Fibroblast of lung (primary cell): ENCODE results near the gene INF2. TPM values are rescaled to one million over a fixed set of nuclear protein-coding genes. Genes with fewer than 3 reads are reported as not detected.

Source experiments
- DNase-seq, 2 donors: peaks; one replicate each; pipeline versions ENCODE4 v3.0.0 to v3.0.0-alpha.2; 2010; ENCODE audit warnings: low read depth in 2 of 2
- H2AFZ ChIP-seq: 2 replicates; pipeline ENCODE4 v1.5.1; 2012; ENCODE audit warnings: low read length, control low read depth, inconsistent platforms
- H3K27ac ChIP-seq: 2 replicates; pipeline ENCODE4 v1.5.1; 2011; ENCODE audit warnings: low read length, control low read depth; ENCODE audit not compliant: insufficient read depth
- H3K27me3 ChIP-seq: 2 replicates; pipeline ENCODE4 v1.5.1; 2011; ENCODE audit warnings: mild to moderate bottlenecking, low read length; ENCODE audit not compliant: control insufficient read depth, insufficient read depth
- H3K36me3 ChIP-seq: 2 replicates; pipeline ENCODE4 v1.5.1; 2011; ENCODE audit warnings: low read length; ENCODE audit not compliant: control insufficient read depth, insufficient read depth
- H3K4me1 ChIP-seq: 2 replicates; pipeline ENCODE4 v1.5.1; 2011; ENCODE audit warnings: low read length; ENCODE audit not compliant: control insufficient read depth, insufficient read depth; ENCODE audit errors: extremely low read depth
- H3K4me2 ChIP-seq: 2 replicates; pipeline ENCODE4 v1.5.1; 2011; ENCODE audit warnings: low read length, control low read depth; ENCODE audit not compliant: insufficient read depth; ENCODE audit errors: extremely low read depth
- H3K4me3 ChIP-seq, 4 experiments: fragments of 200-600 bp in 1 of 4; sonication (generic) in 1 of 4; replicated peaks in 1 of 4; 2 replicates each; pipeline ENCODE4 v1.5.1; 2011 to 2016; ENCODE audit warnings: low read length in 4 of 4, low read depth in 3 of 4, mild to moderate bottlenecking in 3 of 4, control low read depth in 2 of 4, inconsistent platforms in 1 of 4, mixed read lengths in 1 of 4; ENCODE audit not compliant: insufficient read depth in 1 of 4; ENCODE audit errors: control extremely low read depth in 1 of 4
- H3K79me2 ChIP-seq: 2 replicates; pipeline ENCODE4 v1.5.1; 2012; ENCODE audit warnings: mild to moderate bottlenecking, low read length, inconsistent platforms; ENCODE audit not compliant: control insufficient read depth, insufficient read depth
- H3K9ac ChIP-seq: 2 replicates; pipeline ENCODE4 v1.5.1; 2011; ENCODE audit warnings: mild to moderate bottlenecking, low read length, control low read depth; ENCODE audit not compliant: insufficient read depth
- H3K9me3 ChIP-seq: 2 replicates; pipeline ENCODE4 v1.5.1; 2012; ENCODE audit warnings: low read depth, low read length; ENCODE audit not compliant: control insufficient read depth, insufficient read depth
- H4K20me1 ChIP-seq: 2 replicates; pipeline ENCODE4 v1.5.1; 2011; ENCODE audit warnings: low read length; ENCODE audit not compliant: control insufficient read depth, insufficient read depth; ENCODE audit errors: extremely low read depth
- EZH2 ChIP-seq: IDR thresholded peaks from 2 replicates; pipeline ENCODE4 v1.5.1; 2012; ENCODE audit warnings: low read length, control low read depth, mild to moderate bottlenecking; ENCODE audit errors: missing control alignments
- polyA plus RNA-seq, 2 donors: library from polyadenylated mRNA; depleted of rRNA in 1 of 2; stranded (reverse) in 1 of 2; unstranded in 1 of 2; fragments of >200 nt; gene quantifications; 2 replicates each; pipeline ENCODE4 v1.2.1, GENCODE V29; 2011 to 2012; ENCODE audit warnings: missing spikeins in 1 of 2
- total RNA-seq: library from RNA; depleted of rRNA; stranded (reverse); fragments of >200 nt; gene quantifications from 2 replicates; pipeline ENCODE4 v1.2.1, GENCODE V29; 2014
- TF ChIP-seq, protein P1 (sequence below), 2 donors: IDR thresholded peaks in 1 of 2; conservative IDR thresholded peaks in 1 of 2; 1 replicate in 1 of 2; 2 replicates in 1 of 2; pipeline ENCODE4 v1.5.1; 2011 to 2012; ENCODE audit warnings: low read length in 2 of 2, control low read depth in 1 of 2, inconsistent platforms in 1 of 2, low read depth in 1 of 2, mild to moderate bottlenecking in 1 of 2

INF2 gene
- total and polyA plus RNA-seq, 2 donors (not counting 1 experiment from before 2014, with no cell fraction given) = 19.8 to 50.9 TPM

DNA sequence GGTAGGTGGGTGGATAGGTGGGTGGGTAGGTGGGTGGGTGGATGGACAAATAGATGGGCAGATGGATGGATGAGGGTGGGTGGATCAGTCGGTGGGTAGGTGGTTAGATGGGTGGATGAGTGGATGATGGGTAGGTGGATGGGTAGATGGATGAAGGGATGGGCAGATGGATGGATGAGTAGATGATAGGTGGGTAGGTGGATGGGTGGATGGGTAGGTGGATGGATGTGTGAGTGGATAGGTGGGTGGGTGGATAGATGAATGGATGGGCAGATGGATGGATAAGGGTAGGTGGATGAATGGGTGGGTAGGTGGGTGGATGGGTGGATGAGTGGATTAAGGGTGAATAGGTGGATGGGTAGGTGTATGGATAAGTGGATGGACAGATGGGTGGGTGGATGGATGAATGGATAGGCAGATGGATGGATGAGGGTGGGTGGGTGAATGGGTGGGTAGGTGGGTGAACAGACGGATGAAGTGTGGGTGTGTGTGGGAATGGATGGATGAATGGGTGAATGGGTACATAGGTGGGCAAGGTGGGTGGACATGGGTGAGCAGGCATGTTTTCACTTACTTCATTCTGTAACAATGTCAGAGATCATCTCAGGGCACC lies 3.3 kb upstream of the INF2 start:
- no peak for TF ChIP-seq EZH2
- TF ChIP-seq, protein P1, sequence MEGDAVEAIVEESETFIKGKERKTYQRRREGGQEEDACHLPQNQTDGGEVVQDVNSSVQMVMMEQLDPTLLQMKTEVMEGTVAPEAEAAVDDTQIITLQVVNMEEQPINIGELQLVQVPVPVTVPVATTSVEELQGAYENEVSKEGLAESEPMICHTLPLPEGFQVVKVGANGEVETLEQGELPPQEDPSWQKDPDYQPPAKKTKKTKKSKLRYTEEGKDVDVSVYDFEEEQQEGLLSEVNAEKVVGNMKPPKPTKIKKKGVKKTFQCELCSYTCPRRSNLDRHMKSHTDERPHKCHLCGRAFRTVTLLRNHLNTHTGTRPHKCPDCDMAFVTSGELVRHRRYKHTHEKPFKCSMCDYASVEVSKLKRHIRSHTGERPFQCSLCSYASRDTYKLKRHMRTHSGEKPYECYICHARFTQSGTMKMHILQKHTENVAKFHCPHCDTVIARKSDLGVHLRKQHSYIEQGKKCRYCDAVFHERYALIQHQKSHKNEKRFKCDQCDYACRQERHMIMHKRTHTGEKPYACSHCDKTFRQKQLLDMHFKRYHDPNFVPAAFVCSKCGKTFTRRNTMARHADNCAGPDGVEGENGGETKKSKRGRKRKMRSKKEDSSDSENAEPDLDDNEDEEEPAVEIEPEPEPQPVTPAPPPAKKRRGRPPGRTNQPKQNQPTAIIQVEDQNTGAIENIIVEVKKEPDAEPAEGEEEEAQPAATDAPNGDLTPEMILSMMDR (conservative IDR thresholded peaks at IDR 0.05 in 1 of 2, IDR thresholded peaks at IDR 0.05 in 1 of 2; ENCODE audit: low read depth in 1 of 2, low read length in 2 of 2) = no peak
- peaks cover 6% of the 10 kb centered on the region for H3K36me3 ChIP-seq
- peaks cover 16% of the 10 kb centered on the region for H3K79me2 ChIP-seq
- no peaks in the 10 kb centered on the region for H3K27me3 ChIP-seq
- no peak overlapping the region for H3K9ac ChIP-seq
- no peaks in the 10 kb centered on the region for H3K9me3 ChIP-seq
- no peak for DNase-seq
- peaks cover 33% of the 10 kb centered on the region for H3K4me1 ChIP-seq
- no peaks in the 10 kb centered on the region for H4K20me1 ChIP-seq
- no peak overlapping the region for H3K4me2 ChIP-seq
- H3K4me3 ChIP-seq = no peak overlapping the region
- H2AFZ ChIP-seq = no peak overlapping the region
- H3K27ac ChIP-seq = no peak overlapping the region

DNA sequence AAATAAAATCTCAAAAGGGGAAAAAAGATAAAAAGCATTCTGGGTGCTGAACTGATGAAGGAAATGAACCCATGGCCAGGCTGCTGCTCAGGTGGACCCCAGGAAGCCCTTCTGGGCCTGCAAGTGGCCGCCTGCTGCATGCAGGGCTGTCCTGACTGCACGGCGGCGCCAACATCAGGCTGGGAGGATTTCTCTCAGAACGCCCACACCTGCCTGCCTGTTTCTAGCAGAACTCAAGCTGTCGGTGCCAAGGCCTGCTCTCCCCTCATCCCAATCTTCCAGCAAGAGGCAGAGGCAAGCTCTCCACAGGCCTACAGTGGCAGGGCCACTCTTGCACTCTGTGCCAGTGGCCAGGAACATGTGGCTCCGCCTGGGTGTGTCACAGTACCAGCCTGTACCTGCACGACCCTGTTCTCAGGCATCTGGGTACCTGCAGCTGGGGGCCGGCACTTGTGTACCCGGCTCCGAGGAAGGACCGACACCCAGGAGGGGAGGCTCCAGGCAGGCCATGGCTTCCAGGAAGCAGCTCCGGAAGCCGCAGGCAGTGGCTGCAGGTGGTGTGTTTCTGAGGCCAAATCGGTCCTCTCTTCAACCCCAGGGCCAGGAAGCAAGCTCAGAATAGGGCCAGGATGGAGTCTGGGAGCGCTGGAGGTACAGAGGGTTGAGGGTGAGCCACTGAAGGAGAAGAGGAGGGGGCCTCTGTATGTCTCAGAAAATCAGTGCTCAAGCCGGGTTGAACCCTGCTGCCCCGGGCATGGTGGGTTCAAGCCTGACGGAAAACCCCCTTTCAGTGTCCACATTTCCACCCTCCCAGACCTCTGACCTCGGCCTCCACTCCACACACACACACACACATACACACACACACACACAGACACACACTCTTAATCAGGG lies 2.5 kb upstream of the INF2 start:
- Histone ChIP-seq H3K27ac (no peak overlapping the region), H3K4me1 (peaks cover 35% of the 10 kb centered on the region), H3K4me3 (no peak overlapping the region), H3K9me3 (no peaks in the 10 kb centered on the region), H2AFZ (no peak overlapping the region), H3K79me2 (peaks cover 24% of the 10 kb centered on the region), H3K4me2 (no peak overlapping the region), H3K9ac (no peak overlapping the region), H3K27me3 (no peaks in the 10 kb centered on the region), H4K20me1 (peaks cover 2% of the 10 kb centered on the region), H3K36me3 (peaks cover 8% of the 10 kb centered on the region)
- no peak for TF ChIP-seq EZH2
- TF ChIP-seq, protein P1 (conservative IDR thresholded peaks at IDR 0.05 in 1 of 2, IDR thresholded peaks at IDR 0.05 in 1 of 2; ENCODE audit: low read depth in 1 of 2, low read length in 2 of 2) = no peak
- no peak for DNase-seq
